Fibroblast of lung (primary cell): ENCODE results near the gene HBS1L.

ENCODE experiments used
- EZH2 ChIP-seq: IDR thresholded peaks from 2 replicates; pipeline ENCODE4 v1.5.1; 2012; ENCODE audit warnings: low read length, control low read depth, mild to moderate bottlenecking; ENCODE audit errors: missing control alignments
- TF ChIP-seq, protein P1 (sequence below), 2 donors: IDR thresholded peaks in 1 of 2; conservative IDR thresholded peaks in 1 of 2; 1 replicate in 1 of 2; 2 replicates in 1 of 2; pipeline ENCODE4 v1.5.1; 2011 to 2012; ENCODE audit warnings: low read length in 2 of 2, control low read depth in 1 of 2, inconsistent platforms in 1 of 2, low read depth in 1 of 2, mild to moderate bottlenecking in 1 of 2

DNA sequence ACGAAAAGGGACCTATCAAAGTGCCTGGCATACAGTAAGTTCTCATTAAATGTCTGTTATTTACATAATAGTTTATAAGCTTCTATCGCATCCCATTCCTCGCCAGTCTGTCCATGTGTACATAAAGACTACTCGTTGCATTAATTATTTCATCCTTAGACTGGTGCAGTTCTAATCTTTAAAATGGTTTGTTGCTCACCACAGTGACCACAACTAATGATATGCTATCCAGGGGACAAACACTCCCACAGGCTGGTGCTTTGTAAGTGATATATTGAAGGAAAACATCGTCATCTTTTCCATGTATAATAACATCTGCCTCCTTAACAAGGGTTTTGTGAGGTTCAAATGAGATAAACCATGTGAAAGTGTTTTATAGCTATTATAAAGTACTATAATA, 39.0 kb upstream of the HBS1L start:
- TF ChIP-seq, protein P1, sequence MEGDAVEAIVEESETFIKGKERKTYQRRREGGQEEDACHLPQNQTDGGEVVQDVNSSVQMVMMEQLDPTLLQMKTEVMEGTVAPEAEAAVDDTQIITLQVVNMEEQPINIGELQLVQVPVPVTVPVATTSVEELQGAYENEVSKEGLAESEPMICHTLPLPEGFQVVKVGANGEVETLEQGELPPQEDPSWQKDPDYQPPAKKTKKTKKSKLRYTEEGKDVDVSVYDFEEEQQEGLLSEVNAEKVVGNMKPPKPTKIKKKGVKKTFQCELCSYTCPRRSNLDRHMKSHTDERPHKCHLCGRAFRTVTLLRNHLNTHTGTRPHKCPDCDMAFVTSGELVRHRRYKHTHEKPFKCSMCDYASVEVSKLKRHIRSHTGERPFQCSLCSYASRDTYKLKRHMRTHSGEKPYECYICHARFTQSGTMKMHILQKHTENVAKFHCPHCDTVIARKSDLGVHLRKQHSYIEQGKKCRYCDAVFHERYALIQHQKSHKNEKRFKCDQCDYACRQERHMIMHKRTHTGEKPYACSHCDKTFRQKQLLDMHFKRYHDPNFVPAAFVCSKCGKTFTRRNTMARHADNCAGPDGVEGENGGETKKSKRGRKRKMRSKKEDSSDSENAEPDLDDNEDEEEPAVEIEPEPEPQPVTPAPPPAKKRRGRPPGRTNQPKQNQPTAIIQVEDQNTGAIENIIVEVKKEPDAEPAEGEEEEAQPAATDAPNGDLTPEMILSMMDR (conservative IDR thresholded peaks at IDR 0.05 in 1 of 2, IDR thresholded peaks at IDR 0.05 in 1 of 2; ENCODE audit: low read depth in 1 of 2, low read length in 2 of 2), result no peak
- no peak for TF ChIP-seq EZH2
